Mucosa of descending colon (tissue), 3 donors: ENCODE data around the gene AGMAT. TPM values are rescaled to one million over a fixed set of nuclear protein-coding genes. Genes with fewer than 3 reads are reported as not detected.

Experiments
- ATAC-seq: fragments of 200-7000 bp; cut with Tn5 transposase; one replicate; pipeline ENCODE4 v1.9.1; 2020; ENCODE audit warnings: mild to moderate bottlenecking, moderate library complexity
- DNase-seq, 3 donors: peaks; one replicate each; pipeline ENCODE4 v3.0.0-alpha.2; 2020
- H3K36me3 ChIP-seq: fragments of 200-600 bp; one replicate; pipeline ENCODE4 v1.8.0; 2021; ENCODE audit warnings: low read depth, mild to moderate bottlenecking
- H3K4me1 ChIP-seq: fragments of 200-600 bp; one replicate; pipeline ENCODE4 v1.8.0; 2021; ENCODE audit warnings: low read depth, mild to moderate bottlenecking
- H3K4me3 ChIP-seq: fragments of 200-600 bp; one replicate; pipeline ENCODE4 v1.8.0; 2021; ENCODE audit warnings: mild to moderate bottlenecking
- H3K9me3 ChIP-seq: fragments of 200-600 bp; one replicate; pipeline ENCODE4 v1.8.0; 2021; ENCODE audit warnings: mild to moderate bottlenecking
- CTCF ChIP-seq: fragments of 200-600 bp; IDR thresholded peaks from one replicate; pipeline ENCODE4 v1.8.0; 2022; ENCODE audit warnings: antibody characterized with exemption, mild to moderate bottlenecking
- intact Hi-C, 2 donors: fragments of 100-400 bp; cut with DNase I in 1 of 2; cut with micrococcal nuclease in 1 of 2; formaldehyde crosslinking; loops; one replicate each; pipeline versions ENCODE4 v1.11.0 to v1.11.1; 2022; cut with DNase I, micrococcal nuclease
- total RNA-seq, 3 donors: library from RNA; stranded (reverse); fragmentation: NEBNext Ultra II Directional in 2 of 3; extraction: Animal tissue kit (Norgen Biotek cat#: 25700) in 2 of 3; gene quantifications; one replicate each; pipeline versions ENCODE4 v1.2.1 to v1.2.4, GENCODE V29; 2021 to 2023
- donor health status: DM: no; HTN: no; CAD: no; lungs with moderate emphysema.
- donor health status: DM: no; HTN: no; CAD: no.
- donor health status: DM: no; HTN: yes; CAD: no.

Gene AGMAT
- total RNA-seq, 3 donors from 2014 or later, result 8.4 to 21.4 (median 20.7) TPM

GRCh38 chr1:15573477-15573876, 11.4 kb downstream of the AGMAT start:
- no peaks in the 10 kb centered on the region for H3K9me3 ChIP-seq
- intact Hi-C loops, result no loop called here
- no peaks in the 10 kb centered on the region for H3K36me3 ChIP-seq
- H3K4me3 ChIP-seq, result no peak overlapping the region
- no peak for ATAC-seq
- no peak for DNase-seq
- H3K4me1 ChIP-seq, result no peaks in the 10 kb centered on the region
- TF ChIP-seq CTCF, result no peak

GRCh38 chr1:15571266-15571665, 13.6 kb downstream of the AGMAT start:
- Histone ChIP-seq H3K36me3 (no peaks in the 10 kb centered on the region), H3K9me3 (no peaks in the 10 kb centered on the region), H3K4me3 (no peak overlapping the region), H3K4me1 (no peaks in the 10 kb centered on the region)
- no peak for TF ChIP-seq CTCF
- DNase-seq, result no peak
- no peak for ATAC-seq
- intact Hi-C loops, result no loop called here

GRCh38 chr1:15570861-15571260, 14.0 kb downstream of the AGMAT start:
- no peak for DNase-seq
- Histone ChIP-seq H3K4me3 (no peak overlapping the region), H3K4me1 (no peaks in the 10 kb centered on the region), H3K9me3 (no peaks in the 10 kb centered on the region), H3K36me3 (no peaks in the 10 kb centered on the region)
- intact Hi-C loops, result no loop called here
- no peak for TF ChIP-seq CTCF
- no peak for ATAC-seq

GRCh38 chr1:15568387-15569073, 16.3 kb downstream of the AGMAT start:
- ATAC-seq, result no peak
- no peaks in the 10 kb centered on the region for H3K36me3 ChIP-seq
- intact Hi-C loops, result no loop called here

GRCh38 chr1:15559189-15559810, 25.6 kb downstream of the AGMAT start:
- DNase-seq, result peak in 2 of 3 donors; percentile 44 to 57
- no peak overlapping the region for H3K4me3 ChIP-seq
- intact Hi-C loops, result no loop called here
- H3K9me3 ChIP-seq, result no peaks in the 10 kb centered on the region
- no peaks in the 10 kb centered on the region for H3K36me3 ChIP-seq
- peak; percentile 98 for ATAC-seq
- peaks cover 9% of the 10 kb centered on the region for H3K4me1 ChIP-seq
- TF ChIP-seq CTCF, result no peak

More at GRCh38 chr1:15568387-15569073, 16.3 kb downstream of the AGMAT start:
- DNase-seq, result no peak
- no peaks in the 10 kb centered on the region for H3K9me3 ChIP-seq
- no peak overlapping the region for H3K4me3 ChIP-seq
- no peaks in the 10 kb centered on the region for H3K4me1 ChIP-seq
- TF ChIP-seq CTCF, result no peak
